Motor neuron (in vitro differentiated cells): ENCODE data around the gene TXNIP. TPM values are rescaled to one million over a fixed set of nuclear protein-coding genes. Genes with fewer than 3 reads are reported as not detected.
A peak's percentile ranks its signal among the peaks of the same experiment; 100 is the strongest.
"Not testable (repeated sequence)": the region's sequence is repeated elsewhere in the genome, so short reads cannot be mapped to it uniquely, and the experiment has no call there.

Experiments used
- ATAC-seq, 8 experiments: fragments of 200-7000 bp; cut with Tn5 transposase; replicated peaks in 6 of 8; 2 replicates each; pipeline ENCODE4 v1.8.0; 2021; ENCODE audit warnings: mild to moderate bottlenecking in 8 of 8, moderate library complexity in 8 of 8
- H3K27ac ChIP-seq, 2 donors: fragments of 250-450 bp; sonication (Bioruptor Pico); 2 replicates each; pipeline ENCODE4 v1.9.0; 2021; ENCODE audit warnings: antibody characterized with exemption in 2 of 2, mild to moderate bottlenecking in 2 of 2, moderate library complexity in 1 of 2
- H3K4me1 ChIP-seq, 2 donors: fragments of 250-450 bp; sonication (Bioruptor Pico); replicated peaks in 1 of 2; 2 replicates each; pipeline ENCODE4 v1.6.1; 2021; ENCODE audit warnings: antibody characterized with exemption in 2 of 2, mild to moderate bottlenecking in 2 of 2, moderate library complexity in 1 of 2
- H3K4me3 ChIP-seq, 5 donors: fragments of 250-450 bp; sonication (Bioruptor Pico); 2 replicates each; pipeline ENCODE4 v1.9.0; 2021; ENCODE audit warnings: antibody characterized with exemption in 5 of 5, mild to moderate bottlenecking in 5 of 5, moderate library complexity in 4 of 5
- WGBS, 10 experiments: fragments of 450-650 bp; shearing (Covaris generic); methylation state at CpG; one replicate each; pipeline ENCODE4 v1.0.0; 2022; 5-methylcytosine and 5-hydroxymethylcytosine counted together
- in situ Hi-C, 9 experiments: fragments of 400-800 bp; cut with MboI; loops; one replicate each; pipeline ENCODE4 v1.15.0; 2021; ENCODE audit warnings: low sequenced_read_pairs in 9 of 9, low pct_unique_long_range_greater_than_20kb in 2 of 9; ENCODE audit not compliant: unreplicated experiment in 9 of 9
- total RNA-seq, 8 experiments: library from RNA; unstranded; fragments of 300-600 nt; gene quantifications; 2 replicates each; pipeline versions ENCODE4 v1.2.3 to v1.2.4, GENCODE V29; 2022

TXNIP gene, protein sequence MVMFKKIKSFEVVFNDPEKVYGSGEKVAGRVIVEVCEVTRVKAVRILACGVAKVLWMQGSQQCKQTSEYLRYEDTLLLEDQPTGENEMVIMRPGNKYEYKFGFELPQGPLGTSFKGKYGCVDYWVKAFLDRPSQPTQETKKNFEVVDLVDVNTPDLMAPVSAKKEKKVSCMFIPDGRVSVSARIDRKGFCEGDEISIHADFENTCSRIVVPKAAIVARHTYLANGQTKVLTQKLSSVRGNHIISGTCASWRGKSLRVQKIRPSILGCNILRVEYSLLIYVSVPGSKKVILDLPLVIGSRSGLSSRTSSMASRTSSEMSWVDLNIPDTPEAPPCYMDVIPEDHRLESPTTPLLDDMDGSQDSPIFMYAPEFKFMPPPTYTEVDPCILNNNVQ
- total RNA-seq, result 1,000 to 10,000 TPM in 2 of 8 experiments, 100 to 1,000 TPM in 5, 10 to 100 TPM in 1; 43.6 to 1,017 (median 442) TPM

GRCh38 chr1:145996433-145997015 is at the start of gene TXNIP:
TSS of gene TXNIP (minus strand) at chr1:145996579. CDS start at chr1:145996266, 313 bp downstream.
- ATAC-seq, result peak; percentile 92 to 100 (median 95)
- Histone ChIP-seq H3K4me3 (peak within 1 kb of the TSS; percentile 53 to 79 (median 67)), H3K27ac (peak within 1 kb of the TSS; percentile 83 to 86), H3K4me1 (peaks cover 8 to 14% of the 10 kb centered on the region in 2 donors)
- in situ Hi-C loops, result no loop called here
- 0 to 4% (median 0%) methylated on average over 4 to 14 of the region's 30 CpGs; no CpG with 5 or more reads in 1 of the 10 experiments for WGBS, 10 experiments

GRCh38 chr1:146039844-146040194 is 43.4 kb upstream of the TXNIP start:
- H3K4me1 ChIP-seq, result no peaks in the 10 kb centered on the region
- ATAC-seq, result no peak
- peak overlapping the region in 2 of 5 donors; percentile 54 to 55 for H3K4me3 ChIP-seq
- H3K27ac ChIP-seq, result no peak overlapping the region
- in situ Hi-C loops, result no loop called here
- WGBS, 10 experiments, result 31 to 93% (median 86%) methylated on average over 2 to 9 of the region's 9 CpGs; no CpG with 5 or more reads in 1 of the 10 experiments

DNA sequence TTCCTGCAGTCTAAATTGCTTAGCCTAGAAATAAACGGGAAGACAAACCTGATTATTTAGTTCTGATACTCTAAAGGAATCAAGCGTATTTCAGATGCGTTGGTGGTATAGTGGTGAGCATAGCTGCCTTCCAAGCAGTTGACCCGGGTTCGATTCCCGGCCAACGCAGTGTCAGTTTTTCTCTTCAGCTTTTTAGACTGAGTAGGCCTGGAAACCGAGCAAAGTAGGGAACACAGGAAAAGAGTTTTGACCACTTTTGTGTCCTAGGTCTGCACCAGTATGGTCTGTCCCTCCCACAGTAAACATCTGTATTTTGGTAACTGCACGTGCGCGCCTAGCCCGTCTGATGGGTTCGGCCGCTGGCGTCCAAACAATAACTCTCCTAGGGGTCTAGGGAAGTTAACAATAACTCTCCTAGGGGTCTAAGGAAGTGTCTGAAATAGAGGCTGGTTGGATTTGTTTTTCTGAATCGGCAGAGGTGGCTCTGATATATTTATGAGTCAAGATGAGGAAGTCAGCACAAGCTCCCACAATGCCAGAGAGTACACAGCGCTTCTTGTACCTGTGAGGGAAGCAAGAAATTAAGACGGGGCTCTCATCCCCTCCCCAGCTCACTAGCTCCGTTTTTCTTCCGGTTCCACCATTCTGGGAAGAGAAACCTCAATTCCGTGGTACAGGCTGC is 40.7 kb upstream of the TXNIP start:
- in situ Hi-C loops, result no loop called here
- peak; percentile 15 to 61 (median 49) for ATAC-seq
- H3K4me3 ChIP-seq, result peak overlapping the region; percentile 54 to 76 (median 60)
- H3K4me1 ChIP-seq, result no peaks in the 10 kb centered on the region
- peak overlapping the region; percentile 9 to 51 for H3K27ac ChIP-seq
- 0 to 2% (median 0%) methylated on average over 11 to 20 of the region's 21 CpGs; no CpG with 5 or more reads in 2 of the 10 experiments for WGBS, 10 experiments

DNA sequence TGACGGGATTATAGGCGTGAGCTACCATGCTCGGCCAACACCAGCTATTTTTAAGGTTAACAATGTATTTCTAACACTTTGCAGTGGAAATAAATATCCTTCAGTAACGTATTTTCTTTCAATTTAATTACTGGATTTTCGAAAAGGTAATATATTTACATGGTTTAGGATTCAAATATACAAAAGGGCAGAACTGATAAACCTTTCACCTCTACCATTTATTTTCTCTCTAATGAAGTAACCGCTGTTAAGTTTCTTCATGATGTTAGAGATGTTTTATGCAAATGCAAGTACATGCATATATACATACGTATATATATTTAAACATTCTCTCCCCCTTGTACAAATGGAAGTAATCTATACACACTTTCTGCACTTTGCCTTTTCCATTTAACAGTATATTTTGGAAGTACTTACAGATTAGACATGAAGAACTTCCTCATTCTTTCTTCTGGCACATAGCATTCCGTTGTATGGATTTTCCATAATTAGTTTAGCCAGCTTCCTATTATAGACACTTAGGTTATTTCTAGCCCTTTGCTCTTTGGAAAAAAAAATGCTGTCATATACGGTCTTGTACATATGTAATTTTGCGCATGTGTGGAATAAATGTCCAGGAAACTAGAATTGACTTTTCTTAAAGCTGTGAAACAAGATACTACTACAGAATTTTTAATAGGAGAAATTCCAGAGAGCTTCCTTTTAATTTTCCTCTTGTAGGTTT is 40.0 kb upstream of the TXNIP start:
- no peak for ATAC-seq
- Histone ChIP-seq H3K4me3 (peak overlapping the region; percentile 54 to 76 (median 60)), H3K4me1 (no peaks in the 10 kb centered on the region), H3K27ac (no peak overlapping the region)
- WGBS, 10 experiments, result 0 to 28% (median 6%) methylated on average over 2 to 10 of the region's 10 CpGs; no CpG with 5 or more reads in 1 of the 10 experiments
- in situ Hi-C loops, result no loop called here

DNA sequence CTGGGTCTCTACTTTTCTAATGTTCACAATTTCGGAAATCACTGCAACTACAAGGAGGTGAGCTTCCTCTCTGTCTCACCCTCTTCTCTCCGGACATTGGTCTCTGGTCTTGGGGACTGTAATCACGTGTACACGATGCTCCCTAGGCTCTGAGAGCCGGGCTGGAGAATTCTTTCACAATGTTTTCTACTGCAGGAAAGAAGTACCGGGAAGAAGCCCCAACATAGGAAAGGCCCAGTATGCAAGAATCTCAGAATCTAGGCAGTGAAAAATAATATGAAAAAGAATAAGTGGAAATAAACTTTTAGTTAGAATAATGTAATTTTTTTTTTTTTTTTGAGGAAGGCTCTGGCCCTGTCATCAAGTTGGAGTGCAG is 38.7 kb upstream of the TXNIP start:
- no peak for ATAC-seq

GRCh38 chr1:146032631-146033219 is 36.3 kb upstream of the TXNIP start:
- 0 to 90% (median 57%) methylated on average over 1 to 6 of the region's 6 CpGs for WGBS, 10 experiments
- H3K4me3 ChIP-seq, result no peak overlapping the region
- H3K4me1 ChIP-seq, result no peaks in the 10 kb centered on the region
- in situ Hi-C loops, result no loop called here
- ATAC-seq, result no peak
- no peak overlapping the region for H3K27ac ChIP-seq

More for the DNA sequence above, 38.7 kb upstream of the TXNIP start:
- Histone ChIP-seq H3K4me1 (no peaks in the 10 kb centered on the region), H3K4me3 (peak overlapping the region; percentile 54 to 76 (median 60)), H3K27ac (no peak overlapping the region)
- WGBS, 10 experiments, result 17 to 52% (median 33%) methylated on average over 1 to 6 of the region's 6 CpGs; no CpG with 5 or more reads in 2 of the 10 experiments
- in situ Hi-C loops, result no loop called here

DNA sequence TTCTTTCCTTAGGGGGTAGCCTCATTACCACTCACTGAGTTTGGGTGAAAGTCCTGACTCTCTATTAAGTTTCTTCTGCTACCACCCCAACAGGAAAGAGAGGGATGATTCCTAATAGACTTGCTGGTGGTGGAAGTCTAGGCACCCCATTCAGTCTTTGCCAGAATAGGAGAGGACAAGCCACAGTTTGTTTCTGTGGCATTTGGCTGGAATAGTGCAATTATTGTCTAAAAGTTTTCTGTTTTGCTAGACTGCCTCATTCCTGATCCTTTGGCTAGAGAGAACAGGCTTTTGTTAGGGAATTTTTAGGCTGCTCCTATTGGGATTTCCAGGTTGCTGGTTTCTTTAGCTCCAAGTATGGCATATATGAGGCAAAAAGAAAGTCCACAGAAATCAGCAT is 35.1 kb upstream of the TXNIP start:
- in situ Hi-C loops, result no loop called here
- Histone ChIP-seq H3K4me1 (no peaks in the 10 kb centered on the region), H3K4me3 (no peak overlapping the region), H3K27ac (no peak overlapping the region)
- no peak for ATAC-seq

DNA sequence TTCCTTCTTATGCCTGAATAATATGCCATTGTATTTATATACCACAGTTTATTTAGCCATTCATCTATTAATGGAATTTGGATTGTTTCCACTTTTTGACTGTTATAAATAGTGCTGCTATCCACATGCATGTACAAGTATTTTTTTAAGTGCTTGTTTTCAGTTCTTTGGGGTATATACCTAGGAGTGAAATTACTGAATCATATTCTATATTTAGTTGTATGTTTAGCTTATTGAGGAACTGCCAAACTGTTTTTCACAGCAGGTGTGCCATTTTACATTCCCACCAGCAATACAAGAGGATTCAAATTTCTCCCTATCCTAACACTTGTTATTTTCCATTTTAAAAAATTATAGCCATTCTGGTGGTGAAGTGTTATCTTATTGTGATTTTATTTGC is 32.7 kb upstream of the TXNIP start:
- ATAC-seq, result no peak
- no peak overlapping the region for H3K4me3 ChIP-seq
- in situ Hi-C loops, result no loop called here
- no peak overlapping the region for H3K27ac ChIP-seq
- no peaks in the 10 kb centered on the region for H3K4me1 ChIP-seq

DNA sequence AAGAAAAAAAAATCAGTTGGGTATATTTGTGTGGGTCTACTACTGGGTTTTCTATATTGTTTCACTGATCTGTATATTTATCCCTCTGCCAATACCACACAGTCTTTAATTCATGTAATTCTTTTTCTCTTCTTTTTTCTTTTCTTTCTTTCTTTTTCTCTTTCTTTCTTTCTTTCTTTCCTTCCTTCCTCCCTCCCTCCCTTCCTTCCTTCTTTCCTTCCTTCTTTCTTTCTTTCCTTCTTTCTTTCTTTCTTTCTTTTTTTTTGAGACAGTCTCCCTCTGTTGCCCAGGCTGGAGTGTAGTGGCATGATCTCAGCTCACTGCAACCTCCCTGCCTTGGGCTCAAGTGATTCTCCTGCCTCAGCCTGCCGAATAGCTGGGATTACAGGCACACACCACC is 30.3 kb upstream of the TXNIP start:
- H3K27ac ChIP-seq, H3K4me3 ChIP-seq, H3K4me1 ChIP-seq, ATAC-seq, in situ Hi-C loops: not testable (repeated sequence)
- WGBS, 10 experiments, result 25 to 100% (median 78%) methylated on average over 1 of the region's 1 CpG; no CpG with 5 or more reads in 3 of the 10 experiments

GRCh38 chr1:146025787-146026495 is 29.6 kb upstream of the TXNIP start:
- 50 to 100% (median 71%) methylated on average over 1 to 2 of the region's 2 CpGs; no CpG with 5 or more reads in 2 of the 10 experiments for WGBS, 10 experiments
- in situ Hi-C loops, result not testable (repeated sequence)

DNA sequence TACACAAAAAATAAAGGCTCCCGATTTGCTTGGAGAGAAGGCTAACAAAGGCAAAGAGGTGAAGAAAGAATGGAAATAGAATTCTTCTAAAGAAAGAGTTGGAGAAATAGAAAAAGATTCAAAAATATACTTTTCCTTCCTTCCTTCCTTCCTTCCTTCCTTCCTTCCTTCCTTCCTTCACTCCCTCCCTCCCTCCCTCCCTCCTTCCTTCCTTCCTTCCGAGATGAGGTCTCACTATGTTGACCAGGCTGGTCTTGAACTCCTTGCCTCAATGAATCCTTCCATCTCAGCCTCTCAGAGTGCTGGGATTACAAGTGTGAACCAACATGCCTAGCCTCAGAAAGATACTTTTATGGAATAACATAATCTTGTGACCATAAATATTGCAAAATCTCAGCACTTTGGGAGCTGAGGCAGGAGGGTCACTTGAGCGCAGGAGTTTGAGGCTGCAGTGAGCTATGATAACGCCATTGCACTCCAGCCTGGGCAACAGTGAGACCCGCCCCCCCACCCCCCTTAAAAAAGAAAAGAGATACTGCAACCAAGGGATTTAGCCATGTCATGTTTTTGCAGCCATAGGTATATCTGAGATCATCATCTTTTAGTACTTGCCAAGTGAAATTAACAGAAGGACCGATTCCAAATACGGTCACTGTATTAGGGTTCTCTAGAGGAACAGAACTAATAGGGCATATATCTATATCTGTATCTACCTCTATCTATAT is 26.2 kb upstream of the TXNIP start:
- Histone ChIP-seq H3K4me3 (no peak overlapping the region), H3K4me1 (no peaks in the 10 kb centered on the region), H3K27ac (no peak overlapping the region)
- in situ Hi-C loops, result loop anchor here in 1 of 9 experiments (25.0 kb wide), 1 partner anchor 110 kb away; the partner anchor contains the start of genes ITGA10 and PEX11B
- 58 to 100% (median 78%) methylated on average over 1 to 7 of the region's 7 CpGs; no CpG with 5 or more reads in 1 of the 10 experiments for WGBS, 10 experiments
- ATAC-seq, result no peak

More at GRCh38 chr1:146025787-146026495, 29.6 kb upstream of the TXNIP start:
- not testable (repeated sequence) for H3K4me1 ChIP-seq, H3K4me3 ChIP-seq, H3K27ac ChIP-seq, ATAC-seq
